Measurements from ENCODE around the gene HDGFL3. TPM values are rescaled to one million over a fixed set of nuclear protein-coding genes. Genes with fewer than 3 reads are reported as not detected.

Gene HDGFL3
- 5.1 and 15.8 TPM in 2 replicates for total RNA-seq (2011; cell fraction: chromatin; rRNA removed; ENCODE audit: low replicate concordance)
- 2.6 and 3.2 TPM in 2 replicates for total RNA-seq (2011; cell fraction: nucleolus; rRNA removed)
- 4.5 and 7.9 TPM in 2 replicates for total RNA-seq (2011; cell fraction: nucleoplasm; rRNA removed)
- total RNA-seq (2014; rRNA removed), result 30.2 and 31.4 TPM in 2 replicates
- 41.1 and 46.3 TPM in 2 replicates for total RNA-seq (2014; rRNA removed; fragmentation: Illumina TruSeq; extraction: Trizol)
- 39.5 and 41.0 TPM in 2 replicates for total RNA-seq (2015; rRNA removed; fragmentation: Illumina TruSeq; extraction: Trizol)
- 33.6 and 37.6 TPM in 2 replicates for total RNA-seq (2021)
- 6.8 and 10.9 TPM in 2 replicates for polyA plus RNA-seq (2011; rRNA removed)
- 0.24 and 2.7 TPM in 2 replicates for polyA plus RNA-seq (2011; cell fraction: cytosol; rRNA removed)
- 0.82 and 4.2 TPM in 2 replicates for polyA plus RNA-seq (2011; cell fraction: nucleus; rRNA removed)
- 21.3 and 25.2 TPM in 2 replicates for polyA plus RNA-seq (2012)
- polyA plus RNA-seq (2014; fragmentation: Illumina TruSeq; extraction: Trizol), result 34.4 and 42.0 TPM in 2 replicates
- 1 to 10 TPM; 6.7 to 7.5 TPM for polyA plus RNA-seq (2014; fragmentation: Nextera tagmentation; extraction: Ambion mirVana)
- polyA plus RNA-seq (2014; rRNA removed), result 16.8 and 27.7 TPM in 2 replicates
- 4.3 and 13.1 TPM in 2 replicates for polyA minus RNA-seq (2011; rRNA and poly(A)+ RNA removed)
- polyA minus RNA-seq (2011; cell fraction: cytosol; rRNA and poly(A)+ RNA removed), result 7.0 and 7.6 TPM in 2 replicates
- 0.54 and 6.2 TPM in 2 replicates for polyA minus RNA-seq (2011; cell fraction: nucleus; rRNA and poly(A)+ RNA removed)
- Bru-seq, nascent RNA, result percentile 70 among the genes with signal in this experiment
- BruChase-seq, experiment 1, labeled RNA remaining after a 2-hour chase, result percentile 76 among the genes with signal in this experiment
- percentile 75 among the genes with signal in this experiment for BruChase-seq, experiment 2, labeled RNA remaining after a 6-hour chase
- long read RNA-seq, experiment 1, full-length matches to known transcripts, result 92 of 116 reads
- long read RNA-seq, experiment 1, partial matches to known transcripts, result 7 of 116 reads
- long read RNA-seq, experiment 1, other reads (novel, unspliced or antisense), result 17 of 116 reads
- long read RNA-seq, experiment 2, full-length matches to known transcripts, result 7 of 27 reads
- long read RNA-seq, experiment 2, partial matches to known transcripts, result 3 of 27 reads
- long read RNA-seq, experiment 2, other reads (novel, unspliced or antisense), result 17 of 27 reads
- long read RNA-seq, experiment 3, full-length matches to known transcripts, result 4 of 11 reads
- long read RNA-seq, experiment 3, partial matches to known transcripts, result 5 of 11 reads
- long read RNA-seq, experiment 3, other reads (novel, unspliced or antisense), result 2 of 11 reads

DNA sequence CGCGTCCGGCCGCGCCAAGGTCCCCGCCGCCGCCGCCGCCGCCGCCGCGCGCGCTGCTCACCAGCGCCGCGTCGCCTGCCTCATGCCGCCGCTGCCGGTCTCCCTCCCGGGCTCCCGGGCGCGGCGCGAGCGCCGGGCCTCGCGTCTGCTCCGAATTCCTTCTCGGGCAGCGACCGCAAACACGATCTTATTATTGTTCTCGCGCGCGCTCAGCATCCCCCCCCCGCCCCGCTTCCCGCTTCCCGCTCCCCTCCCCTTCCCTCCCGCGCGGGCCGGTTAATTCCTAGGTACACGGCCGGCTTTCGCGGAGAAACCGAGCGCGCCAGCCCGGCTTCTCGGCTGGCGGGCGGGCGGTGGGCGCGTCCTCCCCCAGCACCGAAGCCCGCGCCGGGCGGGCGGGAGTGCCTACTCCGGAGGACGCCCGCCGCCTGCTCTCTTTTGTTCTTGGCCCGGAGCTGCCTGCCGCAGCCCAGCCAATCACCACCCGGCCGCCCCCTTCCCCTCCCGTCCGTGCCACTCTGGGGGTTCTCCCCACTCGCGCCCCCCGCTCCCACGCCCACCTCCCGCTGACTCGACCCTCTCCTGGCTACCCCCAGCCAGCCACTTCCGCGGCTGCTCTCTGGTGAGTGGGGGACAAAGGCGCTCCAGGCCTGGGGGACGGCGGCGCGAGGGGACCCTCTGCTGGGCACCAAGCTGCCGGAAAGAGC lies at the start of gene HDGFL3:
Gene HDGFL3 (minus strand): TSS at position 164 of the 707 bp plus-strand sequence. CDS start 409 bp downstream, outside the sequence.
- no peaks in the 10 kb centered on the region for H3K9me1 ChIP-seq (ENCODE audit: control insufficient read depth, insufficient read depth, low read length)
- no peaks in the 10 kb centered on the region; the same call in 1 of the 2 replicates for H4K20me1 ChIP-seq (replicated peaks; ENCODE audit: control insufficient read depth, insufficient read depth, low read length)
- H2AFZ ChIP-seq (ENCODE audit: low read depth, low read length), result peak within 1 kb of the TSS; percentile 92
- H3K9ac ChIP-seq (ENCODE audit: insufficient read depth in 1 of 2, low read depth in 2 of 2, low read length in 2 of 2), result peak within 1 kb of the TSS; percentile 65 to 88
- peak in 3 of 4 experiments; percentile 60 to 62 (median 62) for DNase-seq (ENCODE audit: extremely low read depth in 1 of 4, low spot score in 3 of 4)
- ChIA-PET CTCF (ENCODE audit: low intra/inter-chr PET ratio) (no interaction called here), POLR2A (no interaction called here)
- peak within 1 kb of the TSS; percentile 79 for H3K4me2 ChIP-seq (ENCODE audit: insufficient read depth, low read length)
- in situ Hi-C loops (cut with MboI) (no loop called here), intact Hi-C loops (cut with micrococcal nuclease) (loop anchor here (2.0 to 5.0 kb wide), 4 partner anchors 101 to 361 kb away; partner anchors contain the start of genes BTBD1, C15orf40 and TM6SF1)
- H3K4me3 ChIP-seq, result peak within 1 kb of the TSS; percentile 69
- WGBS (ENCODE audit: insufficient coverage, low coverage, missing lambda C conversion rate), result 5% methylated on average over 20 of the region's 94 CpGs
- no peaks in the 10 kb centered on the region; the same call in 2 of the 3 replicates for H3K36me3 ChIP-seq (ENCODE audit: control insufficient read depth, insufficient read depth, low read length)
- H3K79me2 ChIP-seq (ENCODE audit: control insufficient read depth, insufficient read depth, low read length), result peaks cover 39% of the 10 kb centered on the region
- H3K27ac ChIP-seq (ENCODE audit: extremely low read depth, low read depth, low read length), result peak within 1 kb of the TSS; percentile 68
- H3K9me3 ChIP-seq (replicated peaks; ENCODE audit: control insufficient read depth, insufficient read depth, low read depth, low read length), result no peaks in the 10 kb centered on the region
- peaks cover 14 to 18% of the 10 kb centered on the region in 2 experiments for H3K4me1 ChIP-seq (replicated peaks in 1 of 2; ENCODE audit: control insufficient read depth in 2 of 2, insufficient read depth in 2 of 2, low read length in 2 of 2)
- BruUV-seq (replicated peaks), result no TSS peak
- H3K27me3 ChIP-seq (ENCODE audit: control insufficient read depth in 2 of 2, insufficient read depth in 2 of 2, low read length in 2 of 2), result peaks cover 2 to 6% of the 10 kb centered on the region in 2 experiments; a peak in 3 of 5 replicates
- no peak for FAIRE-seq
- peak; percentile 65 for ATAC-seq
- TF ChIP-seq GATAD2A (IDR thresholded peaks at IDR 0.05) (0 out of 2 replicates have a peak, but pooled peaks have one; percentile 20), POLR2A (conservative IDR thresholded peaks at IDR 0.05) (0 out of 2 replicates have a peak, but pooled peaks have one; percentile 31), ZNF740 (CRISPR knock-in tag; IDR thresholded peaks at IDR 0.05) (0 out of 2 replicates have a peak, but pooled peaks have one; percentile 42), ZNF740 (tag; IDR thresholded peaks at IDR 0.05) (no peak), RAD21 (CRISPR knock-in tag; conservative IDR thresholded peaks at IDR 0.05 in 1 of 2, IDR thresholded peaks at IDR 0.05 in 1 of 2) (peak; percentile 51 to 60), MYC (IDR thresholded peaks at IDR 0.05; ENCODE audit: low read depth, low read length) (no peak; the same call in 1 of the 2 replicates), MYC (CRISPR knock-in tag; IDR thresholded peaks at IDR 0.05; ENCODE audit: borderline replicate concordance, low read depth) (peak; percentile 35; the same call in 1 of the 2 replicates), ZBTB33 (CRISPR knock-in tag; IDR thresholded peaks at IDR 0.05) (peak; percentile 35; the same call in 1 of the 2 replicates), ZBTB7A (IDR thresholded peaks at IDR 0.05; ENCODE audit: borderline replicate concordance, control insufficient read depth, low read depth, low read length) (peak; percentile 87)
